OCI-LY3 (cell line): ENCODE data around the gene TBC1D5.

Source experiments
- CTCF ChIP-seq: fragments of 200-600, 300-600 bp; sonication (generic); IDR thresholded peaks from 2 replicates; pipeline ENCODE4 v1.5.1; 2014; ENCODE audit warnings: antibody characterized with exemption, low read length, low read depth
- EZH2phosphoT487 ChIP-seq: fragments of 200-600 bp; shearing (Covaris generic); IDR thresholded peaks from 2 replicates; pipeline ENCODE4 v1.6.1; 2018; ENCODE audit warnings: antibody characterized with exemption, mixed run types, low read depth

DNA sequence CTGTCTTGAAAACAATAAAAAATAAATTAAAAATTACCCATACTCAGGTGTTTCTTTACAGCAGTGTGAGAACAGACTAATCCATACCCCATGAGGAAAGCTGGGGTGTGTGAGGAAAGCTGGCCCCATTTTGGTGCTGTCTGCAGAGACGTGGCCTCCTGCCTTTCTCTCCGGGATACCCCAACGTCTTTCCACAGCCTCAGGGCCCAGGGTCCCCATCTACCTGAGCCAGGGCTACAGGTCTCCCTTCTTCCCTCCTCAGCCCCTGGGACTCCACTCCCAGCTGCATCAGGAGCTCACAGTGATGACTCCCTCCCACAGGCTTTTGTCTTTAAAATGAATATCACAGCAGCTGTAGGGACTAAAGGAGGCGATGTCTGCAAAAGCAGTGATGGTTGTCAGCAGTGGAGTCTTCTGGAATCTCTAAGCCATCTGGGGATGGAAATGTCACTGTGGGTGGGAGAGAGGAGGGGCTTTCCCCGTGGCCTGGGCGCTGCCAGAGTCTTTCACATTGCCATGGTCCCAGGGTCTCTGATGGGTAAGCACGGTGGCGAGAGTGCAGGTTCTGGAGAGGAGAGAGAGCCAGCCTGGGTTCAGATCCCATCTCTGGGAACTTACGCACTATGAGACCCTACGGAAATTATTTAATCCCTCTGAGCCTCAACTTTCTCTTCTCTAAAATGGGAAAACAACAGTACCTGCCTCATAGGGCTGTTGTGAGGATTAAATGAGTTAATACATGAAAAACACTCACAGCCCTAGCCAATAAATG is 598.4 kb downstream of the TBC1D5 start:
- no peak for TF ChIP-seq CTCF
- TF ChIP-seq EZH2phosphoT487, result no peak
